Fibroblast of skin of abdomen (primary cell): Measurements from ENCODE around the gene CNR1.

Source experiments
- DNase-seq: peaks from one replicate; pipeline ENCODE4 v3.0.0-alpha.2; 2013

CNR1 gene

GRCh38 chr6:88143421-88144157 is 22.6 kb downstream of the CNR1 start:
- no peak for DNase-seq

GRCh38 chr6:88142297-88142668 is 23.9 kb downstream of the CNR1 start:
- no peak for DNase-seq

GRCh38 chr6:88141561-88142296 is 24.4 kb downstream of the CNR1 start:
- DNase-seq: no peak

DNA sequence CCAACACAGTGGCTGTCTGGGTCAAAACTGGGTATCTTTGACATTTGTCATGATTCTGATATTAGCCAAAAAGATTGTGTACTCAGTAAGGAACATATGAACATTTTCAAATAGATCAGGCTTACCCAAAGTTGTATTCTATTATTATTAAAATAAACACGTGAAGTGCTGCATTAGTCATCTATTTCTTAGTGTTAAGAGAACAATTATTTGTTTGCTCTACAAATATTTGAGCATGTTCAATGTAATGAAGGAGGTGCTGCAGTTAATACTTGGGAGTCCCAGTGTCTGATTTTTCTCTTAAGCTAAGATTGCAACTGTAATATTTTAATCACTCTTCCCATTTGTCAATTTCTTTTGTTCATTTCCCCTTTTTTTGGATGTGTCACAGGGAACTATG is 28.2 kb downstream of the CNR1 start:
- no peak for DNase-seq

DNA sequence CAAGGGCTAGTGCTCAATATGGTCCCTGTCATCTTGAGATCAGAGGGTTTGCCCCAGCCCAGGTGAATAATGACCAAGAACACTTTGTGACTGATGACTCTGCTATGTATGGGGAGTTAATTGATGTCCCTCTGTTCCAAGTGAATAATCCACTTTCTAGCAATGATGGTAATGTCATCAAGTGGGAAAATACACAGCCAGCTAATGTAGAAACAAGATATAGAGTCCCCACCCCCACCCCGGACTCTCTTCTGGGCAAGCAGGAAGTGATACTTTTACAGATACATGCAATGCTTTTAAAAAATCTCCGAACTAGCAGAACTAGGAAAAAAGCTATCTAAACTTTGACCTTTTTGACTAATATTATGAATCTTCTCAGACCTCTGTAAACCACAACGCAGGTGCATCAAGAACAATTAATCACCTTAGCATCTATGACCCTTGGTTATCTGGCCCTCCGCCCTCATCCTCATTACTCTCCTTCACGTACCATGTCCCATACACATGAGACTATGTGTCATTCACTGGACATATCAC is 30.5 kb downstream of the CNR1 start:
- no peak for DNase-seq

DNA sequence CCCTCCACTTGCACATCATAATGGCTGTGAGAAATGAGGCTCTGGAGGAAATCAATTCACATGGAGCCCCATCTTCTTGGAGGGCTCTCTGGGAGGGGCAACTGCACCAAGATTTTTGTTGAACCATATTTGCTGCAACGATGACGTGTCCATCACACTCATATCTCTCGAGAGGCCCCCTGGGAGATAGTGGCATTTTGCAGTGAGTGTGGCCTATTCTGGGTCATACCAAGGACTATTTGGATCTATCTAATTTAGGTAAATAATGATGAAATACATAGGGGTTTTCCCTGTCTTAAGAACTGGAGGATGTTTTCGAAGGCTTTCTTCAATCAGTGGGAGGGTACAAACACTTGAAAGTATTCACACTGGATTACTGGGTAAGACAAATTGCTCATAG is 31.6 kb downstream of the CNR1 start:
- no peak for DNase-seq

- DNase-seq: no peak
These were observed 32.4 kb downstream of the CNR1 start for GRCh38 chr6:88133718-88134117.

DNA sequence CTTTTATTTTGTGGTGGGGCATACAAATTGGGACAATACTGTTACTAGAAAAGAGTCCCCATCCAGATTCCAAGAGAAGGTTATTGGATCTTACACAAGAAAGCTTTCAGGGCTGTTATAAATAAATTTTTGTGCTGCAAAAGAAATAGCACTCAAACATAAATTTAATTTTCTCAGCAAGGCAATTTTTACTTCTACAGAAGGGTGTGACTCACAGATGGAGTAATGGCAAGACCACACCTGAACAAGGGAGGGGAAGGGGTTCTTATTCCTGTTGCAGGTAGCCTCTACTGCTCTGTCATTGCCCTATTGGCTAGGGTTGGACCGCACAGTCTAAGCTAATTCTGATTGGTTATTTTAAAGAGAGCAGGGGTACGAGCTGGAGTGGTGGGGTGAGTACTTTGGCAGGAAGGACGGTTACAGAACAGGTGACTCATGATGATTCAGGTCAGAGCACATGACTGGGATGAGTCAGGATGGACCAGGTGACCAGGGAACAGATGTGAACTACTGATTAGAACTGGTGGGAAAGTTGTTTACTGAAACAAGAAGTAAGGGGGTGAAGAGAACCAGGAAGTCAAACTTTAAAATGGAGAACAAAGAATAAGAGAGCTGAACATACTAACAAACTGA is 41.1 kb downstream of the CNR1 start:
- DNase-seq: no peak

DNA sequence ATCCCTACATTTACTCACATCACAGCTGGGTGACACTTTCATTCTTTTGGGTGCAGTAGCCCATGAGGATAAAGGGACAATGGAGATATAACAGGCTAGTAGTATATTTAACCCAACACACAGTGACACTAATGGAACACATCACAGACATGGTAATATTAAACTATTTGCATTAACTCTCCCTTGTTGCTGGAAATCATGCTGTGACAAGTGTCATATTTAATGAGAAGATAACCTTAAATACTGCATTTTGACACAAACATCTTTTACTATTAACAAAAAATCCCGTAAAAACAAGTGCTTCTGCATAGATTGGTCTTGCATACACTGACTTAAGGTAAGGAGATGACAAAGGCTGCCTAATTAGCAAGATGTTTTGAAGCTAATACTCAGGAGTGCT is 45.5 kb downstream of the CNR1 start:
- no peak for DNase-seq

- no peak for DNase-seq
These were observed 46.4 kb downstream of the CNR1 start for GRCh38 chr6:88119769-88120168.

DNA sequence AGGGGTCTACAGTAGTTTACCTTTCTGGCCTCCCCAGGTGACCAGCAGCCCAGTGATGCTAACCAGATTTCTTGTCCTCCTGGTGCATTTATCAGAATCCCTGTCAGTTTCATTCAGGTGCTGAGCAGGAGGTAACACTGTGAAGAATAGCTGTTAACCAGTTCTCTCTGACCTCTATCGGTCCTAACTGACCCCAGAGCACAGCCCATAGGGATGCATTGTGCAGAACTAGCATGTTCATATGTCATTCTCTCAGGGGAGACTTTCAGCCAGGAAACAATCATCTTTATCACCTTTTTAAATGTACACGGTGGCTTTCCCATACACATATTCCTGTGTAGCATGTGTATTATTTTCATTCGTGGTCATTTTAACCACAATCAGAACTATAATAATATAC is 49.9 kb downstream of the CNR1 start:
- no peak for DNase-seq

DNA sequence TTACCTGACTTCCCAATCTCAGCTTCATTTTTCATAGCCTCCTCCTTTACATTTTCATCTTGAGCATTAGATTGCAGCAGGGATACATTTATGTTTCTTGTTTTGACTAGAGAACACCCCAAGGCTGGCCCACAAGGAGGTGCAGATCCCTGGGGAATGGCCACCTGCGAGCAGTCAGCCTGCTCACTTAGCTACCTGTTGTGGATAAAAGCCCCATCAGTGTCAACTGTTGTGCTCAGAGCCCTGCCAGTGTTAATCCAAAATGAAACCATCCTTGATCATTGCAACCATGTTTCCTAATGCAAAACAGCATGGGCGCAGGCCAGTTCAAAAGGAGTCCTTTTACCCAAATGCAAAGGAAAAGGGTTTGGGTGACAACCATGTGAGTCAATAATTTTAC is 50.8 kb downstream of the CNR1 start:
- DNase-seq: no peak

DNA sequence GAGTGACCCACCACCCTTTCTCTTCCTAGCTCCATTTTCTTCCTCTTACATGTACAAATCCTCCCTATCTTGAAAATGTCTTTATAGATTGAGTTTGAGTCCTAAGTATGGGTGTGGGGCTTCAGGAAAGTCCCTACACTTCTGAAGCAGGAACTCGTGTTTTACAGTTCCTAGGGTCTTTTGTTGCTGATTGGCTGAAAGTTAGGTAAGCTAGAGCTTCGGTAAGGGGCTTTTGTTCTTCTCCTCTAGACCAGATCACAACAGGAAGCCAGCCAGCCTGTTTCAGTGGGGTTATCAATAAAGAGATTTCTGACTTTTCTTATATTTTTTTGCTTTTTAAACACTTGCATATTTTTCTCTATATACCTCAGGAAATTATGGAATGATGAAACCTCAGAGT is 51.3 kb downstream of the CNR1 start:
- no peak for DNase-seq

DNA sequence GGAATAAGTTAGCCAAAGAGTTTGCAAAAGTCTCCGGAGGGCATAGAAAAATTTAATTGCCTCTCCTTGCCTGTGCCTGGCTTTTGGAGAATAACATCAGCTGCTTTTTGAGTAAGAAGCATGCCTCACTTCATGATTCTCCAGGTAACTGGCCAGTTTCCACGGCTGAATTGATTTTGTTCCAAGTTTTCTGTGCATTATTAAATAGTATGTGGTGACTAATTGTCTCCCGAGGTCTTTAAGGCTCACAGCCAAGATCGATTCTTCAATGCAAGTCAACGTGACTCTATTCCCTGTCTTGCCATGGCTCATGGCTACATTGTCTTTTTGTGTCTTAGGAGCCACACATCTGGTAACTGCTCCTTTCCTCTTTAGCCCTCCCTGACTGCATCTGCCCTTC is 54.2 kb downstream of the CNR1 start:
- no peak for DNase-seq

- DNase-seq: no peak
These were observed 58.9 kb downstream of the CNR1 start for GRCh38 chr6:88107241-88107640.

DNA sequence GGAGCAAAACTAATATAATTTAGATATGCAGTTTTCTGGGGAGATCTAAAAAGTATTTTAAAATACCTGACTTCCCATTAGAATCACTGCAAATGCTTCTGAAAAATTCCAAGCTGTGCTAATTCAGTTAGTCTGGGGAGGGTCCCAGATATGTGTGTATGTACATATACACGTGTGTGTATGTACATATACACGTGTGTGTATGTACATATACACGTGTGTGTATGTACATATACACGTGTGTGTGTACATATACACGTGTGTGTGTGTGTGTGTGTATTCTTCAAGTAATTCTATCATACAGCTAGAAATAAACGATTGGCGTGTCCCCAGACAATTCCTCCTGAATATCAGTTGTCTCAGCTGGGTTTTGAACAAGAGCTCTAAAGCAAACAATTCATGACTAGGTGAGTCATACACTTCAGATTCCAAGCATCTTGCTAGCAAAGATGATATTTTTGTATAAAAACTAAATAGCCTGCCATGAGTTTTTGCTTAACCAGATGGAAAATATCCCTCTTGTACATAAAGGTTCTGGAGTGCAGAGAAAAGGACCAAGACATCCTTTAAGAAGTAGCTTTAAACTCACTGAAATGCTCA is 60.3 kb downstream of the CNR1 start:
- no peak for DNase-seq
